CD8-positive, alpha-beta memory T cell (primary cell): ENCODE measurements around the gene GCK. TPM values are rescaled to one million over a fixed set of nuclear protein-coding genes. Genes with fewer than 3 reads are reported as not detected.
A peak's percentile ranks its signal among the peaks of the same experiment; 100 is the strongest.

Experiments used
- CTCF ChIA-PET: fragments of 350-600 bp; sonication (Branson Sonifier 250); formaldehyde crosslinking; loops from one replicate; lab custom pipeline; 2021; ENCODE audit warnings: antibody characterized with exemption; lab: Charles Lee
- POLR2A ChIA-PET: fragments of 350-600 bp; sonication (Branson Sonifier 250); formaldehyde crosslinking; loops from one replicate; lab custom pipeline; 2021; ENCODE audit warnings: antibody characterized with exemption; lab: Charles Lee
- DNase-seq, 5 donors: peaks; one replicate each; pipeline versions ENCODE4 v3.0.0 to v3.0.0-alpha.2; 2020 to 2022; ENCODE audit warnings: mixed read lengths in 1 of 5
- H3K27ac ChIP-seq: one replicate; pipeline ENCODE4 v1.7.0; 2013; ENCODE audit warnings: low read depth, mild to moderate bottlenecking, low read length, moderate library complexity
- H3K27me3 ChIP-seq: 2 replicates; pipeline ENCODE4 v1.7.0; 2013; ENCODE audit warnings: low read length, mild to moderate bottlenecking; ENCODE audit not compliant: insufficient read depth, poor library complexity, severe bottlenecking
- H3K36me3 ChIP-seq: 2 replicates; pipeline ENCODE4 v1.7.0; 2013; ENCODE audit warnings: mild to moderate bottlenecking, low read length, moderate library complexity; ENCODE audit not compliant: insufficient read depth
- H3K4me1 ChIP-seq: 2 replicates; pipeline ENCODE4 v1.7.0; 2013; ENCODE audit warnings: mild to moderate bottlenecking, low read length, moderate library complexity; ENCODE audit not compliant: insufficient read depth
- H3K4me3 ChIP-seq: 2 replicates; pipeline ENCODE4 v1.7.0; 2013; ENCODE audit warnings: mild to moderate bottlenecking, low read length
- H3K9me3 ChIP-seq: 2 replicates; pipeline ENCODE4 v1.7.0; 2013; ENCODE audit warnings: mild to moderate bottlenecking, low read length
- H3K27ac Mint-ChIP-seq, 8 donors: one replicate each; pipeline ENCODE4 v1.8.0; 2020 to 2021; ENCODE audit warnings: mixed read lengths in 8 of 8, mild to moderate bottlenecking in 6 of 8, inconsistent platforms in 3 of 8, moderate library complexity in 3 of 8
- H3K27me3 Mint-ChIP-seq, 2 donors: one replicate each; pipeline ENCODE4 v1.8.0; 2020 to 2021; ENCODE audit warnings: mixed read lengths in 2 of 2, mild to moderate bottlenecking in 1 of 2, moderate library complexity in 1 of 2
- H3K36me3 Mint-ChIP-seq, 3 donors: one replicate each; pipeline ENCODE4 v1.8.0; 2020 to 2021; ENCODE audit warnings: mixed read lengths in 3 of 3, inconsistent platforms in 1 of 3, mild to moderate bottlenecking in 1 of 3
- H3K4me1 Mint-ChIP-seq, 3 donors: one replicate each; pipeline ENCODE4 v1.8.0; 2020 to 2021; ENCODE audit warnings: mixed read lengths in 3 of 3, inconsistent platforms in 1 of 3, mild to moderate bottlenecking in 1 of 3
- H3K4me3 Mint-ChIP-seq, 7 donors: one replicate each; pipeline ENCODE4 v1.8.0; 2020 to 2021; ENCODE audit warnings: mixed read lengths in 7 of 7, mild to moderate bottlenecking in 6 of 7, moderate library complexity in 4 of 7, inconsistent platforms in 2 of 7
- H3K9me3 Mint-ChIP-seq, 5 donors: one replicate each; pipeline ENCODE4 v1.8.0; 2020 to 2022; ENCODE audit warnings: mixed read lengths in 5 of 5, mild to moderate bottlenecking in 3 of 5, moderate library complexity in 2 of 5, inconsistent platforms in 1 of 5
- polyA plus RNA-seq: library from polyadenylated mRNA; unstranded; fragments of 300-500 nt; fragmentation: Illumina TruSeq; gene quantifications from one replicate; pipeline ENCODE4 v1.2.3, GENCODE V29; 2021
- total RNA-seq, 2 experiments: library from RNA; stranded (reverse); gene quantifications; one replicate each; pipeline ENCODE4 v1.2.3, GENCODE V29; 2021

GCK gene
- total and polyA plus RNA-seq, 3 experiments from 2014 or later, result 0.46 to 1.8 (median 1.0) TPM

DNA sequence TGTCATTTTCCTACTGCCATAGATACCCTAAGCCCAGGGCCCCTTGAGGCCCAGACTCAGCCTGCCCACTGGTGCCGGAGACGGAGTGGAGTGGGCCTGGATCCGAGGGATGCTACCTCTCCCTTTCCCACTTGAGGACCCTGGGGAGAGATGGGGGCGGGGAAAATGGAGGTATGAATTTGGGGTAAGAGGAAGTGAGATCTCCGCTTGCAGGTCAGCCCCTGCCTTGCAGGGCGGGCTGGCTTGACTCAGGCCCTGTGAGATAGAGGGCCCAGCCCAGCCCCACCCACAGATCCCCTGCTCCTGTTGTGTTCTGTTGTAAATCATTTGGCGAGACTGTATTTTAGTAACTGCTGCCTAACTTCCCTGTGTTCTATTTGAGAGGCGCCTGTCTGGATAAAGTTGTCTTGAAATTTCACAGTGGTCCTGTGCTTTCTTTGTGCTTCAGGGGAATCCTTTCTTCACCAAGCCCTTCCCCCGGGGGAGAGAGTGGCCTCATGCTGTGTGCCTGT is 24.7 kb upstream of the GCK start:
- Mint-ChIP-seq H3K9me3 (no peaks in the 10 kb centered on the region), H3K27me3 (peaks cover 0 to 1% of the 10 kb centered on the region in 2 donors), H3K36me3 (peaks cover 4 to 53% (median 17%) of the 10 kb centered on the region in 3 donors), H3K4me3 (no peak overlapping the region), H3K4me1 (no peaks in the 10 kb centered on the region), H3K27ac (peak overlapping the region in 3 of 8 donors; percentile 23 to 90 (median 74))
- Histone ChIP-seq H3K9me3 (no peaks in the 10 kb centered on the region), H3K27me3 (no peaks in the 10 kb centered on the region), H3K36me3 (peaks cover 34% of the 10 kb centered on the region), H3K27ac (peak overlapping the region; percentile 31), H3K4me3 (no peak overlapping the region), H3K4me1 (no peaks in the 10 kb centered on the region)
- ChIA-PET POLR2A (no interaction called here), CTCF (no interaction called here)
- peak in 1 of 5 donors; percentile 26 for DNase-seq

- H3K27me3 ChIP-seq, result no peaks in the 10 kb centered on the region
- Mint-ChIP-seq H3K9me3 (no peaks in the 10 kb centered on the region), H3K36me3 (peaks cover 7 to 59% (median 19%) of the 10 kb centered on the region in 3 donors), H3K4me3 (no peak overlapping the region), H3K27me3 (peaks cover 0 to 1% of the 10 kb centered on the region in 2 donors), H3K27ac (peak overlapping the region in 1 of 8 donors; percentile 50), H3K4me1 (no peaks in the 10 kb centered on the region)
- CTCF ChIA-PET, result no interaction called here
- H3K4me3 ChIP-seq, result no peak overlapping the region
- POLR2A ChIA-PET, result no interaction called here
- H3K36me3 ChIP-seq, result peaks cover 39% of the 10 kb centered on the region
- H3K27ac ChIP-seq, result peak overlapping the region; percentile 31
- no peaks in the 10 kb centered on the region for H3K4me1 ChIP-seq
- DNase-seq, result peak in 1 of 5 donors; percentile 35
- no peaks in the 10 kb centered on the region for H3K9me3 ChIP-seq
These were observed 24.1 kb upstream of the GCK start for GRCh38 chr7:44213206-44213876.

GRCh38 chr7:44212581-44213184 is 23.4 kb upstream of the GCK start:
- Mint-ChIP-seq H3K27ac (no peak overlapping the region), H3K4me3 (no peak overlapping the region), H3K4me1 (no peaks in the 10 kb centered on the region), H3K27me3 (peaks cover 0 to 1% of the 10 kb centered on the region in 2 donors), H3K36me3 (peaks cover 7 to 65% (median 19%) of the 10 kb centered on the region in 3 donors), H3K9me3 (no peaks in the 10 kb centered on the region)
- no peak for DNase-seq
- Histone ChIP-seq H3K4me1 (no peaks in the 10 kb centered on the region), H3K9me3 (no peaks in the 10 kb centered on the region), H3K36me3 (peaks cover 45% of the 10 kb centered on the region), H3K27me3 (no peaks in the 10 kb centered on the region), H3K27ac (no peak overlapping the region), H3K4me3 (no peak overlapping the region)
- POLR2A ChIA-PET, result no interaction called here
- CTCF ChIA-PET, result no interaction called here

DNA sequence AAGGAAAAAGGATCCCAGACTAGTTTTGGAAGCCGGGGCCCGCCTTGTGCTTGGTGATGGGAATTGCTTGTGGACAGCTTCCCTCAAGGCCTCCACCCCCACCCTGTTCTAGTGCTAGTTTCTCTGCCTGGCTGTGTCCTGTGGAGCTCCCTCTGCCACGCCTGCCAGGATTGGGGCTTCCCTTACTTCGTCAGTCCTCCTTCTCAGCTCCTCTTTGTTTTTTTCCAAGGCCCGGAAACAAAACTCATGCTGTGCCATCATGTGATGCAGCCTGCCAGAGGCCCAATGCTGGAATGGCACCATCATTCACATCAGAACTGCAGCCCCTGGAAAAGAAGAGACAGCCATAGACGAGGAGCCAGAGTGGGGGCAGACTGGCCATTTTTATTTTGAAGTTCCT is 22.8 kb upstream of the GCK start:
- no peak overlapping the region for H3K4me3 ChIP-seq
- peak in 1 of 5 donors; percentile 35 for DNase-seq
- ChIA-PET POLR2A (no interaction called here), CTCF (no interaction called here)
- H3K27me3 ChIP-seq, result no peaks in the 10 kb centered on the region
- peaks cover 52% of the 10 kb centered on the region for H3K36me3 ChIP-seq
- peaks cover 0 to 1% of the 10 kb centered on the region in 2 donors for H3K27me3 Mint-ChIP-seq
- H3K27ac ChIP-seq, result no peak overlapping the region
- H3K9me3 Mint-ChIP-seq, result no peaks in the 10 kb centered on the region
- peaks cover 7 to 71% (median 19%) of the 10 kb centered on the region in 3 donors for H3K36me3 Mint-ChIP-seq
- no peak overlapping the region for H3K4me3 Mint-ChIP-seq
- H3K9me3 ChIP-seq, result no peaks in the 10 kb centered on the region
- H3K4me1 ChIP-seq, result no peaks in the 10 kb centered on the region
- H3K27ac Mint-ChIP-seq, result peak overlapping the region in 1 of 8 donors; percentile 72
- no peaks in the 10 kb centered on the region for H3K4me1 Mint-ChIP-seq

GRCh38 chr7:44211126-44211675 is 22.0 kb upstream of the GCK start:
- ChIA-PET CTCF (no interaction called here), POLR2A (no interaction called here)
- no peak overlapping the region for H3K4me3 Mint-ChIP-seq

DNA sequence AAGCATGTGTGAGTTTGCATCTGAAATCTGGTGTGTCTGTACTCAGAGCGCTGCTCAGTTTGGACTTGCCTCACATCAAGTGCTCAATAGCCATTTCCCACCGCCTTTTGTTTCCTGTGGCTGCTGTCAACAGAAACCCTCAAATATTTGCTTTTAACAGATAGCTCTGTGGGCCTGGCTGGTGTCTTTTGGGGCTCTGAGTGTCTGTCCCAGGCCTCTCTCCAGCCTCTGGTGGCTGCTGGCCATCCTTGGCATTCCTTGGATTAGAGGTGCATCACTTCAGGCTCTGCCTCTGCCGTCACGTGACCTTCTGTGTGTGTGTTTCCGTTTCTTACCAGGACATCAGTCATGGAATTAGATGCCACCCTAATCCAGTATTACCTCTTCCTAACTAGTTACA is 20.9 kb upstream of the GCK start:
- DNase-seq, result no peak
- Mint-ChIP-seq H3K27ac (no peak overlapping the region), H3K27me3 (no peaks in the 10 kb centered on the region), H3K4me3 (peak overlapping the region in 1 of 7 donors; percentile 18), H3K36me3 (peaks cover 7 to 89% (median 22%) of the 10 kb centered on the region in 3 donors), H3K9me3 (no peaks in the 10 kb centered on the region), H3K4me1 (peaks cover 2 to 5% (median 5%) of the 10 kb centered on the region in 3 donors)
- no peak overlapping the region for H3K27ac ChIP-seq
- H3K4me3 ChIP-seq, result no peak overlapping the region
- peaks cover 71% of the 10 kb centered on the region for H3K36me3 ChIP-seq
- H3K9me3 ChIP-seq, result no peaks in the 10 kb centered on the region
- no peaks in the 10 kb centered on the region for H3K4me1 ChIP-seq
- POLR2A ChIA-PET, result no interaction called here
- CTCF ChIA-PET, result no interaction called here
- no peaks in the 10 kb centered on the region for H3K27me3 ChIP-seq

More at GRCh38 chr7:44211126-44211675, 22.0 kb upstream of the GCK start:
- peak in 1 of 5 donors; percentile 29 for DNase-seq
- Mint-ChIP-seq H3K4me1 (no peaks in the 10 kb centered on the region), H3K27me3 (no peaks in the 10 kb centered on the region), H3K9me3 (no peaks in the 10 kb centered on the region), H3K36me3 (peaks cover 7 to 78% (median 19%) of the 10 kb centered on the region in 3 donors), H3K27ac (peak overlapping the region in 1 of 8 donors; percentile 50)
- Histone ChIP-seq H3K27me3 (no peaks in the 10 kb centered on the region), H3K36me3 (peaks cover 60% of the 10 kb centered on the region), H3K27ac (no peak overlapping the region), H3K9me3 (no peaks in the 10 kb centered on the region), H3K4me1 (no peaks in the 10 kb centered on the region), H3K4me3 (no peak overlapping the region)

GRCh38 chr7:44208085-44208484 is 18.8 kb upstream of the GCK start:
- peaks cover 7 to 95% (median 25%) of the 10 kb centered on the region in 3 donors for H3K36me3 Mint-ChIP-seq

DNA sequence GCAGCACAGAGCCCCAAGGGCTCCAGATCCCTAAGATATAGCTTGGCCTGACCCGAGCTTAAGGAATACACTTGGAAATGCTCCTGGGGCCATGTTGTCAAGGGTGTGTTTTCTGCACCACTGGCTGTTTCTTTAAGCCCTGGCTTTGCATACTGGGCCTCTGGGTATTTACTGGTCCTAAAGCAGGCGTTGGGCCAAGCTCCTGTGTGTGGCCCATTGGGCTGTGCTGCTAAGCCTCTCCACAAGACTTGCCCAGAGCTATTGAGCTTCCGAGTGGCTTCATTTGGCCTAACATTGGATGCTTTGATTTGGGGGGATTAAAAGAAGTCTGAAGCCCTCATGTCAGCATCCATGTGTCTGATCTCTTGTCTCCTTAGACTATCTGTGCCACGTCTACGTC is 16.8 kb upstream of the GCK start:
- peaks cover 14% of the 10 kb centered on the region for H3K4me1 ChIP-seq
- POLR2A ChIA-PET, result no interaction called here
- H3K27ac Mint-ChIP-seq, result peak overlapping the region in 3 of 8 donors; percentile 26 to 48 (median 43)
- no peak overlapping the region for H3K27ac ChIP-seq
- no peak overlapping the region for H3K4me3 ChIP-seq
- CTCF ChIA-PET, result no interaction called here
- DNase-seq, result no peak
- H3K9me3 Mint-ChIP-seq, result no peaks in the 10 kb centered on the region
- H3K27me3 ChIP-seq, result no peaks in the 10 kb centered on the region
- no peaks in the 10 kb centered on the region for H3K9me3 ChIP-seq
- H3K4me1 Mint-ChIP-seq, result peaks cover 27 to 43% (median 38%) of the 10 kb centered on the region in 3 donors
- peaks cover 3 to 76% (median 21%) of the 10 kb centered on the region in 3 donors for H3K36me3 Mint-ChIP-seq
- no peak overlapping the region for H3K4me3 Mint-ChIP-seq
- peaks cover 60% of the 10 kb centered on the region for H3K36me3 ChIP-seq
- no peaks in the 10 kb centered on the region for H3K27me3 Mint-ChIP-seq

More at GRCh38 chr7:44208085-44208484, 18.8 kb upstream of the GCK start:
- H3K27me3 ChIP-seq, result no peaks in the 10 kb centered on the region
- H3K4me1 ChIP-seq, result no peaks in the 10 kb centered on the region
- no peak overlapping the region for H3K4me3 Mint-ChIP-seq
- no peaks in the 10 kb centered on the region for H3K9me3 ChIP-seq
- peak in 1 of 5 donors; percentile 22 for DNase-seq
- no peaks in the 10 kb centered on the region for H3K9me3 Mint-ChIP-seq
- no peak overlapping the region for H3K27ac Mint-ChIP-seq
- H3K4me1 Mint-ChIP-seq, result peaks cover 14 to 25% (median 23%) of the 10 kb centered on the region in 3 donors
- peaks cover 72% of the 10 kb centered on the region for H3K36me3 ChIP-seq
- no peaks in the 10 kb centered on the region for H3K27me3 Mint-ChIP-seq
- ChIA-PET CTCF (no interaction called here), POLR2A (no interaction called here)
- H3K27ac ChIP-seq, result no peak overlapping the region
- H3K4me3 ChIP-seq, result no peak overlapping the region
